ENCODE results near the gene AFMID. TPM values are rescaled to one million over a fixed set of nuclear protein-coding genes. Genes with fewer than 3 reads are reported as not detected.

Gene AFMID
- total and polyA plus RNA-seq, 2 of the 13 experiments (the other 11 are each of a cell fraction or from before 2014, with no cell fraction given), result 249 to 270 TPM

DNA sequence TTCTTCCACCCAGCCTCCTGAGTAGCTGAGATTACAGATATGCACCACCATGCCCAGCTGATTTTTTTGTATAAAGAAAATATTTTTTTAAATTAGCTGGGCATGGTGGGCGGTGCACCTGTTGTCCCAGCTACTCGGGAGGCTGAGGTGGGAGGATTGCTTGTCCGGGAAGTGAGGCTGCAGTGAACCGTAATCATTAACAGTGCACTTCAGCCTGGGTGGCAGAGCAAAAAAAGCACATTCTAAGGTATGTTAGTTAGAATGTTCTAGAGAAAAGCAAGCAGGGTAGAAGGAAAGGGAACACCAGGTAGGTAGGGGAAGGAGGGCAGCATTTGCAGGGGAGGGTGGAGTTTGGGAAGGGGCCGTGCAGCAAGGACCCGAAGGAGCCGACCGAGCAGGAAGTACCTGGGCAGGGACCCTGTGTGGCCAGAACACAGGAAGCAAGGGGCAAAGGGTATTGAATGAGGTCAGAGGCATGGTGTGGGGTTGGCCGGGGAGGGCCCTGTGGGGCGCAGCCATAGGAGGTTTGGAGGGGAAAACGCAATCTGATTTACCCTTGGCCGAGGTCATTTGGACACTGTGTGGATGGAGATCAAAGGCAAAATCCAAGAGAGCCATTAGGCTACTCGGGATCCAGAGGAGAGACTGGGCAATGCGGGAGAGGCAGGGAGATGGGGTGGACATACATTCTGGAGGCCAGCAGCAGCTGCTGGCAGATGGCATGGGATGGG, 38.7 kb upstream of the AFMID start (continued):
- TF ChIP-seq, protein P1, sequence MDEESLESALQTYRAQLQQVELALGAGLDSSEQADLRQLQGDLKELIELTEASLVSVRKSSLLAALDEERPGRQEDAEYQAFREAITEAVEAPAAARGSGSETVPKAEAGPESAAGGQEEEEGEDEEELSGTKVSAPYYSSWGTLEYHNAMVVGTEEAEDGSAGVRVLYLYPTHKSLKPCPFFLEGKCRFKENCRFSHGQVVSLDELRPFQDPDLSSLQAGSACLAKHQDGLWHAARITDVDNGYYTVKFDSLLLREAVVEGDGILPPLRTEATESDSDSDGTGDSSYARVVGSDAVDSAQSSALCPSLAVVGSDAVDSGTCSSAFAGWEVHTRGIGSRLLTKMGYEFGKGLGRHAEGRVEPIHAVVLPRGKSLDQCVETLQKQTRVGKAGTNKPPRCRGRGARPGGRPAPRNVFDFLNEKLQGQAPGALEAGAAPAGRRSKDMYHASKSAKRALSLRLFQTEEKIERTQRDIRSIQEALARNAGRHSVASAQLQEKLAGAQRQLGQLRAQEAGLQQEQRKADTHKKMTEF (CRISPR knock-in tag; IDR thresholded peaks at IDR 0.05), result peak; percentile 39; the same call in 1 of the 2 replicates
- TF ChIP-seq CAMTA2 (CRISPR knock-in tag; IDR thresholded peaks at IDR 0.05; ENCODE audit: borderline replicate concordance) (no peak), RBAK (CRISPR knock-in tag; IDR thresholded peaks at IDR 0.05) (no peak), ZNF282 (IDR thresholded peaks at IDR 0.05; ENCODE audit: partially characterized antibody) (no peak), FLYWCH1 (CRISPR knock-in tag; IDR thresholded peaks at IDR 0.05) (no peak), ZBTB46 (CRISPR knock-in tag; IDR thresholded peaks at IDR 0.05; ENCODE audit: borderline replicate concordance) (no peak), ZNF670 (CRISPR knock-in tag; IDR thresholded peaks at IDR 0.05; ENCODE audit: borderline replicate concordance) (no peak), TEAD3 (CRISPR knock-in tag; optimal IDR thresholded peaks at IDR 0.05; ENCODE audit: borderline replicate concordance) (peak; percentile 30), RFX5 (IDR thresholded peaks at IDR 0.05; ENCODE audit: low read depth, low read length) (no peak), ZNF253 (CRISPR knock-in tag; IDR thresholded peaks at IDR 0.05; ENCODE audit: borderline replicate concordance) (no peak), TCF7L2 (IDR thresholded peaks at IDR 0.05; ENCODE audit: low read depth, low read length) (no peak), PCBP1 (IDR thresholded peaks at IDR 0.05; ENCODE audit: borderline replicate concordance, low read depth, low read length) (no peak), SALL2 (CRISPR knock-in tag; IDR thresholded peaks at IDR 0.05) (no peak), ZNF605 (CRISPR knock-in tag; IDR thresholded peaks at IDR 0.05) (no peak), HDAC6 (IDR thresholded peaks at IDR 0.05; ENCODE audit: low read depth, low read length) (no peak), TOPORS (CRISPR knock-in tag; IDR thresholded peaks at IDR 0.05) (no peak), ZBTB7B (CRISPR knock-in tag; IDR thresholded peaks at IDR 0.05) (peak; percentile 50; the same call in 1 of the 2 replicates), MNT (IDR thresholded peaks at IDR 0.05) (no peak), HHEX (CRISPR knock-in tag; IDR thresholded peaks at IDR 0.05) (no peak), MAZ (IDR thresholded peaks at IDR 0.05; ENCODE audit: borderline replicate concordance, low read depth, low read length) (no peak), MAZ (CRISPR knock-in tag; IDR thresholded peaks at IDR 0.05; ENCODE audit: low read depth) (0 out of 2 replicates have a peak, but pooled peaks have one; percentile 17)
- TF ChIP-seq, protein P2, sequence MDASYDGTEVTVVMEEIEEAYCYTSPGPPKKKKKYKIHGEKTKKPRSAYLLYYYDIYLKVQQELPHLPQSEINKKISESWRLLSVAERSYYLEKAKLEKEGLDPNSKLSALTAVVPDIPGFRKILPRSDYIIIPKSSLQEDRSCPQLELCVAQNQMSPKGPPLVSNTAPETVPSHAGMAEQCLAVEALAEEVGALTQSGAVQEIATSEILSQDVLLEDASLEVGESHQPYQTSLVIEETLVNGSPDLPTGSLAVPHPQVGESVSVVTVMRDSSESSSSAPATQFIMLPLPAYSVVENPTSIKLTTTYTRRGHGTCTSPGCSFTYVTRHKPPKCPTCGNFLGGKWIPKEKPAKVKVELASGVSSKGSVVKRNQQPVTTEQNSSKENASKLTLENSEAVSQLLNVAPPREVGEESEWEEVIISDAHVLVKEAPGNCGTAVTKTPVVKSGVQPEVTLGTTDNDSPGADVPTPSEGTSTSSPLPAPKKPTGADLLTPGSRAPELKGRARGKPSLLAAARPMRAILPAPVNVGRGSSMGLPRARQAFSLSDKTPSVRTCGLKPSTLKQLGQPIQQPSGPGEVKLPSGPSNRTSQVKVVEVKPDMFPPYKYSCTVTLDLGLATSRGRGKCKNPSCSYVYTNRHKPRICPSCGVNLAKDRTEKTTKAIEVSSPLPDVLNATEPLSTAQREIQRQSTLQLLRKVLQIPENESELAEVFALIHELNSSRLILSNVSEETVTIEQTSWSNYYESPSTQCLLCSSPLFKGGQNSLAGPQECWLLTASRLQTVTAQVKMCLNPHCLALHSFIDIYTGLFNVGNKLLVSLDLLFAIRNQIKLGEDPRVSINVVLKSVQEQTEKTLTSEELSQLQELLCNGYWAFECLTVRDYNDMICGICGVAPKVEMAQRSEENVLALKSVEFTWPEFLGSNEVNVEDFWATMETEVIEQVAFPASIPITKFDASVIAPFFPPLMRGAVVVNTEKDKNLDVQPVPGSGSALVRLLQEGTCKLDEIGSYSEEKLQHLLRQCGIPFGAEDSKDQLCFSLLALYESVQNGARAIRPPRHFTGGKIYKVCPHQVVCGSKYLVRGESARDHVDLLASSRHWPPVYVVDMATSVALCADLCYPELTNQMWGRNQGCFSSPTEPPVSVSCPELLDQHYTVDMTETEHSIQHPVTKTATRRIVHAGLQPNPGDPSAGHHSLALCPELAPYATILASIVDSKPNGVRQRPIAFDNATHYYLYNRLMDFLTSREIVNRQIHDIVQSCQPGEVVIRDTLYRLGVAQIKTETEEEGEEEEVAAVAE (CRISPR knock-in tag; IDR thresholded peaks at IDR 0.05; ENCODE audit: borderline replicate concordance), result 0 out of 2 replicates have a peak, but pooled peaks have one; percentile 29

All from HepG2 (cell line).